GM23338 (cell line): Measurements from ENCODE around the gene RPL10. TPM values are rescaled to one million over a fixed set of nuclear protein-coding genes. Genes with fewer than 3 reads are reported as not detected.

Experiments
- ATAC-seq: fragments of 200-7000 bp; cut with Tn5 transposase; 3 replicates; pipeline ENCODE4 v1.9.1; 2020
- DNase-seq: peaks from one replicate; pipeline ENCODE4 v3.0.0-alpha.2; 2015; ENCODE audit warnings: low spot score
- H2AFZ ChIP-seq: fragments of 200-600 bp; sonication (generic); 2 replicates; pipeline ENCODE4 v1.8.0; 2016; ENCODE audit warnings: antibody characterized with exemption, mild to moderate bottlenecking, moderate library complexity
- H3F3A ChIP-seq: fragments of 200-600 bp; sonication (generic); replicated peaks from 2 replicates; pipeline ENCODE4 v1.8.0; 2017; ENCODE audit warnings: antibody characterized with exemption, mixed run types, low read depth
- H3K27ac ChIP-seq: fragments of 200-600 bp; sonication (generic); 2 replicates; pipeline ENCODE4 v1.6.1; 2016; ENCODE audit warnings: low read depth
- H3K27me3 ChIP-seq: fragments of 200-600 bp; sonication (generic); 2 replicates; pipeline ENCODE4 v1.8.0; 2016; ENCODE audit warnings: mild to moderate bottlenecking, mixed run types, moderate library complexity; ENCODE audit not compliant: insufficient read depth
- H3K36me3 ChIP-seq: fragments of 200-600 bp; sonication (generic); 2 replicates; pipeline ENCODE4 v1.8.0; 2016; ENCODE audit warnings: mild to moderate bottlenecking; ENCODE audit not compliant: insufficient read depth
- H3K4me1 ChIP-seq: fragments of 200-600 bp; sonication (generic); 2 replicates; pipeline ENCODE4 v1.8.0; 2016; ENCODE audit warnings: mild to moderate bottlenecking, moderate library complexity; ENCODE audit not compliant: insufficient read depth
- H3K4me2 ChIP-seq: fragments of 200-600 bp; sonication (generic); 2 replicates; pipeline ENCODE4 v1.7.1; 2017; ENCODE audit warnings: mixed run types
- H3K4me3 ChIP-seq: fragments of 200-600 bp; sonication (generic); 2 replicates; pipeline ENCODE4 v1.6.1; 2016; ENCODE audit warnings: mixed run types
- H3K79me2 ChIP-seq: fragments of 200-600 bp; sonication (generic); replicated peaks from 2 replicates; pipeline ENCODE4 v1.8.0; 2017; ENCODE audit warnings: mild to moderate bottlenecking; ENCODE audit not compliant: insufficient read depth
- H3K9me2 ChIP-seq: fragments of 200-600 bp; sonication (generic); 2 replicates; pipeline ENCODE4 v1.8.0; 2017; ENCODE audit not compliant: insufficient read depth
- H4K20me1 ChIP-seq: fragments of 200-600 bp; sonication (generic); replicated peaks from 2 replicates; pipeline ENCODE4 v1.8.0; 2017; ENCODE audit warnings: mild to moderate bottlenecking; ENCODE audit not compliant: insufficient read depth
- H3K27ac Mint-ChIP-seq: 2 replicates; pipeline ENCODE4 v1.8.0; 2020; ENCODE audit warnings: inconsistent platforms, mild to moderate bottlenecking, moderate library complexity, mixed read lengths
- H3K27me3 Mint-ChIP-seq: 3 replicates; pipeline ENCODE4 v1.8.0; 2022; ENCODE audit warnings: low read depth, mild to moderate bottlenecking, moderate library complexity, mixed read lengths, inconsistent platforms; ENCODE audit not compliant: insufficient read depth, poor library complexity
- H3K36me3 Mint-ChIP-seq: 3 replicates; pipeline ENCODE4 v1.8.0; 2021; ENCODE audit warnings: low read depth, mild to moderate bottlenecking, inconsistent platforms, moderate library complexity, mixed read lengths
- H3K4me1 Mint-ChIP-seq: 3 replicates; pipeline ENCODE4 v1.8.0; 2020; ENCODE audit warnings: mild to moderate bottlenecking, inconsistent platforms, mixed read lengths
- H3K4me3 Mint-ChIP-seq: 3 replicates; pipeline ENCODE4 v1.8.0; 2021; ENCODE audit warnings: moderate library complexity, mild to moderate bottlenecking, inconsistent platforms, mixed read lengths
- H3K9me3 Mint-ChIP-seq: 3 replicates; pipeline ENCODE4 v1.8.0; 2020; ENCODE audit warnings: moderate library complexity, mild to moderate bottlenecking, inconsistent platforms, mixed read lengths
- CREB1 ChIP-seq: fragments of 250-450 bp; sonication (Bioruptor Pico); IDR thresholded peaks from 2 replicates; pipeline ENCODE4 v1.5.0; 2020; ENCODE audit warnings: low read depth, mild to moderate bottlenecking, moderate library complexity
- EZH2 ChIP-seq: fragments of 200-600 bp; sonication (generic); IDR thresholded peaks from one replicate; pipeline ENCODE4 v1.8.0; 2017; ENCODE audit warnings: antibody characterized with exemption, mild to moderate bottlenecking, low read depth; ENCODE audit not compliant: unreplicated experiment
- EZH2phosphoT487 ChIP-seq: fragments of 200-600 bp; sonication (generic); IDR thresholded peaks from one replicate; pipeline ENCODE4 v1.8.1; 2018; ENCODE audit warnings: antibody characterized with exemption; ENCODE audit not compliant: unreplicated experiment
- JUNB ChIP-seq: IDR thresholded peaks from one replicate; pipeline ENCODE4 v1.6.1; 2016; ENCODE audit warnings: antibody characterized with exemption; ENCODE audit not compliant: unreplicated experiment
- NANOG ChIP-seq: IDR thresholded peaks from 2 replicates; pipeline ENCODE4 v1.6.1; 2016; ENCODE audit warnings: antibody characterized with exemption, borderline replicate concordance
- STAT1 ChIP-seq: IDR thresholded peaks from one replicate; pipeline ENCODE4 v1.6.1; 2016; ENCODE audit warnings: antibody characterized with exemption; ENCODE audit not compliant: unreplicated experiment
- ZNF114 ChIP-seq: fragments of 250-450 bp; sonication (Bioruptor Pico); IDR thresholded peaks from 2 replicates; pipeline ENCODE4 v1.5.0; 2020; ENCODE audit warnings: mild to moderate bottlenecking, moderate library complexity
- ZNF331 ChIP-seq: fragments of 250-450 bp; sonication (Bioruptor Pico); IDR thresholded peaks from 2 replicates; pipeline ENCODE4 v1.5.0; 2020; ENCODE audit warnings: low read depth, mild to moderate bottlenecking, moderate library complexity
- polyA plus RNA-seq: library from polyadenylated mRNA; unstranded; fragments of >200 nt; fragmentation: Nextera tagmentation; extraction: Ambion mirVana; gene quantifications from 2 replicates; pipeline ENCODE4 v1.2.1, GENCODE V29; 2016
- total RNA-seq: library from RNA; depleted of rRNA; stranded (reverse); fragments of >200 nt; shearing (Covaris generic); gene quantifications from 2 replicates; pipeline ENCODE4 v1.2.3, GENCODE V29; 2014
- TF ChIP-seq, protein P1 (sequence below): IDR thresholded peaks from 2 replicates; pipeline ENCODE4 v1.6.1; 2016; ENCODE audit warnings: antibody characterized with exemption
- TF ChIP-seq, protein P2 (sequence below): fragments of 250-450 bp; sonication (Bioruptor Pico); IDR thresholded peaks from 2 replicates; pipeline ENCODE4 v1.5.0; 2020; ENCODE audit warnings: mild to moderate bottlenecking, moderate library complexity

The RPL10 gene
- total and polyA plus RNA-seq, 2 experiments from 2014 or later: 1,696 to 4,929 TPM

DNA sequence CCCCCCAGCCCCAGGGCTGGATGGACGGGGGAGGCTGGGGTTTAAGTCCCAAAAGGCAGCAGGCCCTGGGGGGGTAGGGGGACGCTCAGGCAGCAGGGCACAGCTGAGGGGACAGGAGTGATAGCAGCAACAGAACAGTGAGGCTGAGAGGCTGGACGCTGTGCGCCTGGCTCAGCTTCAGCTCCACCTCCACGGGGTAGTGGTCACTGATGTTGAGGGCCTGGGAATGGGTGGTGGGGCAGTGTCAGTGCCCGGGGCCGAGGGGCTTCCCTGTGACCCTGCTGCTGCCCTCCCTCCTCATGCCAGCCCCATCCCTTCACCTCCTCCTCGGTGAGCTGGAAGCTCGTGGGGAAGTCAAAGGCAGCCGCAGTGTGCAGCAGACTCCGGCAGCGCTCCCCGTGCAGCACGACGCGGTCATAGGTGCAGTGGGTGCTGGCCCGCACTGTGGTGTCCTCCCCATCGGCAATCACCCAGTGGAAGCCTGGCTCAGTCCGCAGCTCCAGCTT lies 4.5 kb downstream of the RPL10 start (continued):
- TF ChIP-seq ZNF331 (CRISPR knock-in tag) (no peak), CREB1 (no peak), JUNB (no peak), NANOG (no peak), STAT1 (no peak)
- TF ChIP-seq, protein P1, sequence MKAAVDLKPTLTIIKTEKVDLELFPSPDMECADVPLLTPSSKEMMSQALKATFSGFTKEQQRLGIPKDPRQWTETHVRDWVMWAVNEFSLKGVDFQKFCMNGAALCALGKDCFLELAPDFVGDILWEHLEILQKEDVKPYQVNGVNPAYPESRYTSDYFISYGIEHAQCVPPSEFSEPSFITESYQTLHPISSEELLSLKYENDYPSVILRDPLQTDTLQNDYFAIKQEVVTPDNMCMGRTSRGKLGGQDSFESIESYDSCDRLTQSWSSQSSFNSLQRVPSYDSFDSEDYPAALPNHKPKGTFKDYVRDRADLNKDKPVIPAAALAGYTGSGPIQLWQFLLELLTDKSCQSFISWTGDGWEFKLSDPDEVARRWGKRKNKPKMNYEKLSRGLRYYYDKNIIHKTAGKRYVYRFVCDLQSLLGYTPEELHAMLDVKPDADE: no peak

DNA sequence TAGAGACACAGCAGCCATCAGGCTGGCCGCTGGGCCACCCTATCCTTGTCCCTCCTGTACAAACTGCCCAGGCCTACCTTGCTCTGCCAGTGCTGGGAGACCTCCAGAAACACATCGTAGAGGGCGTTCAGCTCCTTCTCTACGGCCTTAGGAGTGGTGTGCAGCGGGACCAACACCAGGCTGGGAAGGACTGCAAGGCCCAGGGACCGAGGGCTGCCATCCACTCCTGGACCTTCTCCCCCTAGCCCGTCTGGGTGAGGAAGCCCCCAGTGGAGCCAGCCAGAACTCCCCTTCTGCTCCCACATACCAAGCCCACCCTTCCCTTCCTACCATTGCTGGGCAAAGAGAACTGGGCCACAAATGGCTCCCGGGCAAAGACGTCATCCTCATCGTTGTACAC lies 5.0 kb downstream of the RPL10 start:
- Histone ChIP-seq H4K20me1 (no peaks in the 10 kb centered on the region), H3K36me3 (peaks cover 4% of the 10 kb centered on the region; the same call in 1 of the 2 replicates), H3K4me2 (no peak overlapping the region), H3K27ac (no peak overlapping the region), H3K4me3 (no peak overlapping the region), H3K9me2 (no peaks in the 10 kb centered on the region), H3K4me1 (peaks cover 6% of the 10 kb centered on the region; the same call in 1 of the 2 replicates), H3F3A (peaks cover 21% of the 10 kb centered on the region), H3K79me2 (peaks cover 16% of the 10 kb centered on the region), H2AFZ (no peak overlapping the region), H3K27me3 (no peaks in the 10 kb centered on the region)
- ATAC-seq: no peak
- Mint-ChIP-seq H3K4me1 (peaks cover 13% of the 10 kb centered on the region; the same call in 2 of the 3 replicates), H3K27ac (no peak overlapping the region), H3K27me3 (peaks cover 39% of the 10 kb centered on the region), H3K9me3 (peaks cover 9% of the 10 kb centered on the region; the same call in 1 of the 3 replicates), H3K36me3 (peaks cover 34% of the 10 kb centered on the region), H3K4me3 (no peak overlapping the region)
- no peak for DNase-seq
- no peak for TF ChIP-seq ZNF114 (CRISPR knock-in tag)
- TF ChIP-seq, protein P1: no peak

DNA sequence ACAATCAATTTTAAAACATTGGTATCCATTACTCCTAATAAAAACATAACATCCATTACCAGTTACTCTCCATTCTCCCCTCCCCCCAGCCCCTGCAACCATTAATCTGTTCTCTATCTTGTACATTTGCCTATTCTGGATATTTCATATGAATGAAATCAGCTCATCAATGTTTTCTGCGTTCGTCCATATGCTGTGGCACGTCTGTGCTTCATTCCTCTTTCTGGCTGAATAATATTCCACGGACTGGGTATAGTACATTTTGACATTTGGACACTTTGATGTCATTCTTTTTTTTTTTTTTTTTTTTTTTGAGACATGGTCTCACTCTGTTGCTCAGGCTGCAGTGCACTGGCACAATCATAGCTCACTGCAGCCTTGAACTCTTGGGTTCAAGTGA lies 5.7 kb downstream of the RPL10 start:
- no peak overlapping the region for H3K27ac Mint-ChIP-seq
- H3K4me3 ChIP-seq: no peak overlapping the region
- H3F3A ChIP-seq: peaks cover 21% of the 10 kb centered on the region
- H2AFZ ChIP-seq: no peak overlapping the region
- H3K27ac ChIP-seq: no peak overlapping the region
- H3K4me1 ChIP-seq: peaks cover 10% of the 10 kb centered on the region; the same call in 1 of the 2 replicates
- peaks cover 7% of the 10 kb centered on the region; the same call in 1 of the 3 replicates for H3K9me3 Mint-ChIP-seq
- no peaks in the 10 kb centered on the region for H3K27me3 ChIP-seq
- DNase-seq (no peak), ATAC-seq (no peak)
- peaks cover 10% of the 10 kb centered on the region for H3K79me2 ChIP-seq
- H4K20me1 ChIP-seq: no peaks in the 10 kb centered on the region
- H3K4me1 Mint-ChIP-seq: peaks cover 17% of the 10 kb centered on the region
- peaks cover 4% of the 10 kb centered on the region; the same call in 1 of the 2 replicates for H3K36me3 ChIP-seq
- H3K9me2 ChIP-seq: no peaks in the 10 kb centered on the region
- H3K27me3 Mint-ChIP-seq: peaks cover 36% of the 10 kb centered on the region
- peaks cover 27% of the 10 kb centered on the region for H3K36me3 Mint-ChIP-seq
- H3K4me3 Mint-ChIP-seq: no peak overlapping the region; the same call in 2 of the 3 replicates
- no peak overlapping the region for H3K4me2 ChIP-seq
- TF ChIP-seq EZH2phosphoT487 (no peak), ZNF331 (CRISPR knock-in tag) (no peak), NANOG (no peak), JUNB (no peak), EZH2 (no peak)
- TF ChIP-seq, protein P2, sequence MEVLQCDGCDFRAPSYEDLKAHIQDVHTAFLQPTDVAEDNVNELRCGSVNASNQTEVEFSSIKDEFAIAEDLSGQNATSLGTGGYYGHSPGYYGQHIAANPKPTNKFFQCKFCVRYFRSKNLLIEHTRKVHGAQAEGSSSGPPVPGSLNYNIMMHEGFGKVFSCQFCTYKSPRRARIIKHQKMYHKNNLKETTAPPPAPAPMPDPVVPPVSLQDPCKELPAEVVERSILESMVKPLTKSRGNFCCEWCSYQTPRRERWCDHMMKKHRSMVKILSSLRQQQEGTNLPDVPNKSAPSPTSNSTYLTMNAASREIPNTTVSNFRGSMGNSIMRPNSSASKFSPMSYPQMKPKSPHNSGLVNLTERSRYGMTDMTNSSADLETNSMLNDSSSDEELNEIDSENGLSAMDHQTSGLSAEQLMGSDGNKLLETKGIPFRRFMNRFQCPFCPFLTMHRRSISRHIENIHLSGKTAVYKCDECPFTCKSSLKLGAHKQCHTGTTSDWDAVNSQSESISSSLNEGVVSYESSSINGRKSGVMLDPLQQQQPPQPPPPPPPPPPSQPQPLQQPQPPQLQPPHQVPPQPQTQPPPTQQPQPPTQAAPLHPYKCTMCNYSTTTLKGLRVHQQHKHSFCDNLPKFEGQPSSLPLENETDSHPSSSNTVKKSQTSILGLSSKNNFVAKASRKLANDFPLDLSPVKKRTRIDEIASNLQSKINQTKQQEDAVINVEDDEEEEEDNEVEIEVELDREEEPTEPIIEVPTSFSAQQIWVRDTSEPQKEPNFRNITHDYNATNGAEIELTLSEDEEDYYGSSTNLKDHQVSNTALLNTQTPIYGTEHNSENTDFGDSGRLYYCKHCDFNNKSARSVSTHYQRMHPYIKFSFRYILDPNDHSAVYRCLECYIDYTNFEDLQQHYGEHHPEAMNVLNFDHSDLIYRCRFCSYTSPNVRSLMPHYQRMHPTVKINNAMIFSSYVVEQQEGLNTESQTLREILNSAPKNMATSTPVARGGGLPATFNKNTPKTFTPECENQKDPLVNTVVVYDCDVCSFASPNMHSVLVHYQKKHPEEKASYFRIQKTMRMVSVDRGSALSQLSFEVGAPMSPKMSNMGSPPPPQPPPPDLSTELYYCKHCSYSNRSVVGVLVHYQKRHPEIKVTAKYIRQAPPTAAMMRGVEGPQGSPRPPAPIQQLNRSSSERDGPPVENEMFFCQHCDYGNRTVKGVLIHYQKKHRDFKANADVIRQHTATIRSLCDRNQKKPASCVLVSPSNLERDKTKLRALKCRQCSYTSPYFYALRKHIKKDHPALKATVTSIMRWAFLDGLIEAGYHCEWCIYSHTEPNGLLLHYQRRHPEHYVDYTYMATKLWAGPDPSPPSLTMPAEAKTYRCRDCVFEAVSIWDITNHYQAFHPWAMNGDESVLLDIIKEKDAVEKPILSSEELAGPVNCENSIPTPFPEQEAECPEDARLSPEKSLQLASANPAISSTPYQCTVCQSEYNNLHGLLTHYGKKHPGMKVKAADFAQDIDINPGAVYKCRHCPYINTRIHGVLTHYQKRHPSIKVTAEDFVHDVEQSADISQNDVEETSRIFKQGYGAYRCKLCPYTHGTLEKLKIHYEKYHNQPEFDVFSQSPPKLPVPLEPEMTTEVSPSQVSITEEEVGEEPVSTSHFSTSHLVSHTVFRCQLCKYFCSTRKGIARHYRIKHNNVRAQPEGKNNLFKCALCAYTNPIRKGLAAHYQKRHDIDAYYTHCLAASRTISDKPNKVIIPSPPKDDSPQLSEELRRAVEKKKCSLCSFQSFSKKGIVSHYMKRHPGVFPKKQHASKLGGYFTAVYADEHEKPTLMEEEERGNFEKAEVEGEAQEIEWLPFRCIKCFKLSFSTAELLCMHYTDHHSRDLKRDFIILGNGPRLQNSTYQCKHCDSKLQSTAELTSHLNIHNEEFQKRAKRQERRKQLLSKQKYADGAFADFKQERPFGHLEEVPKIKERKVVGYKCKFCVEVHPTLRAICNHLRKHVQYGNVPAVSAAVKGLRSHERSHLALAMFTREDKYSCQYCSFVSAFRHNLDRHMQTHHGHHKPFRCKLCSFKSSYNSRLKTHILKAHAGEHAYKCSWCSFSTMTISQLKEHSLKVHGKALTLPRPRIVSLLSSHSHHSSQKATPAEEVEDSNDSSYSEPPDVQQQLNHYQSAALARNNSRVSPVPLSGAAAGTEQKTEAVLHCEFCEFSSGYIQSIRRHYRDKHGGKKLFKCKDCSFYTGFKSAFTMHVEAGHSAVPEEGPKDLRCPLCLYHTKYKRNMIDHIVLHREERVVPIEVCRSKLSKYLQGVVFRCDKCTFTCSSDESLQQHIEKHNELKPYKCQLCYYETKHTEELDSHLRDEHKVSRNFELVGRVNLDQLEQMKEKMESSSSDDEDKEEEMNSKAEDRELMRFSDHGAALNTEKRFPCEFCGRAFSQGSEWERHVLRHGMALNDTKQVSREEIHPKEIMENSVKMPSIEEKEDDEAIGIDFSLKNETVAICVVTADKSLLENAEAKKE: no peak
- TF ChIP-seq, protein P1: no peak
